IMR-90 (cell line): ENCODE measurements around the gene PRR4.

Source experiments
- CTCF ChIP-seq: conservative IDR thresholded peaks from 2 replicates; pipeline ENCODE4 v1.5.1; 2012; ENCODE audit warnings: mild to moderate bottlenecking, low read depth, low read length, improper control_type of control experiment
- MAFK ChIP-seq: IDR thresholded peaks from 2 replicates; pipeline ENCODE4 v1.6.1; 2012; ENCODE audit warnings: low read depth, low read length, improper control_type of control experiment
- POLR2A ChIP-seq: IDR thresholded peaks from 2 replicates; pipeline ENCODE4 v1.6.1; 2012; ENCODE audit warnings: mild to moderate bottlenecking, low read depth, low read length

- TF ChIP-seq MAFK (no peak), CTCF (no peak), POLR2A (no peak)
Observed at GRCh38 chr12:10855807-10856206, 6.5 kb upstream of the PRR4 start.
